Nephron (organoid): ENCODE measurements around the gene TYRO3.

Experiments used
- H3K27ac Mint-ChIP-seq, 3 experiments: 2 replicates each; pipeline ENCODE4 v1.8.0; 2020; ENCODE audit warnings: mixed read lengths in 3 of 3, mild to moderate bottlenecking in 2 of 3, moderate library complexity in 1 of 3
- H3K27me3 Mint-ChIP-seq: 2 replicates; pipeline ENCODE4 v1.8.0; 2021; ENCODE audit warnings: low read depth, mild to moderate bottlenecking, moderate library complexity, mixed read lengths
- H3K36me3 Mint-ChIP-seq: 2 replicates; pipeline ENCODE4 v1.8.0; 2020; ENCODE audit warnings: low read depth, mixed read lengths
- H3K4me1 Mint-ChIP-seq: 2 replicates; pipeline ENCODE4 v1.8.0; 2020; ENCODE audit warnings: mixed read lengths
- H3K4me3 Mint-ChIP-seq, 3 experiments: 2 replicates each; pipeline ENCODE4 v1.8.0; 2020; ENCODE audit warnings: mild to moderate bottlenecking in 3 of 3, mixed read lengths in 3 of 3, moderate library complexity in 2 of 3
- H3K9me3 Mint-ChIP-seq: 2 replicates; pipeline ENCODE4 v1.8.0; 2020; ENCODE audit warnings: mixed read lengths
- CTCF ChIP-seq, 3 experiments: fragments of 200-600 bp; sonication (generic); IDR thresholded peaks; one replicate each; pipeline ENCODE4 v1.5.0; 2021; ENCODE audit warnings: antibody characterized with exemption in 3 of 3; ENCODE audit not compliant: unreplicated experiment in 3 of 3

Gene TYRO3

GRCh38 chr15:41620536-41621199 lies 61.7 kb downstream of the TYRO3 start:
- peaks cover 15% of the 10 kb centered on the region for H3K9me3 Mint-ChIP-seq
- peak overlapping the region; percentile 82 to 90 (median 85) for H3K27ac Mint-ChIP-seq
- H3K27me3 Mint-ChIP-seq, result peaks cover 7% of the 10 kb centered on the region
- no peak for TF ChIP-seq CTCF (IDR thresholded peaks at IDR 0.05; ENCODE audit: unreplicated experiment in 3 of 3)
- peaks cover 8% of the 10 kb centered on the region for H3K4me1 Mint-ChIP-seq
- H3K4me3 Mint-ChIP-seq, result peak overlapping the region; percentile 84 to 87 (median 86)
- H3K36me3 Mint-ChIP-seq, result peaks cover 3% of the 10 kb centered on the region

GRCh38 chr15:41621200-41622193 lies 62.5 kb downstream of the TYRO3 start:
- Mint-ChIP-seq H3K4me1 (peaks cover 8% of the 10 kb centered on the region), H3K36me3 (peaks cover 3% of the 10 kb centered on the region), H3K9me3 (peaks cover 15% of the 10 kb centered on the region), H3K4me3 (peak overlapping the region; percentile 84 to 87 (median 86)), H3K27me3 (peaks cover 7% of the 10 kb centered on the region), H3K27ac (peak overlapping the region; percentile 82 to 90 (median 85))
- no peak for TF ChIP-seq CTCF (IDR thresholded peaks at IDR 0.05; ENCODE audit: unreplicated experiment in 3 of 3)

DNA sequence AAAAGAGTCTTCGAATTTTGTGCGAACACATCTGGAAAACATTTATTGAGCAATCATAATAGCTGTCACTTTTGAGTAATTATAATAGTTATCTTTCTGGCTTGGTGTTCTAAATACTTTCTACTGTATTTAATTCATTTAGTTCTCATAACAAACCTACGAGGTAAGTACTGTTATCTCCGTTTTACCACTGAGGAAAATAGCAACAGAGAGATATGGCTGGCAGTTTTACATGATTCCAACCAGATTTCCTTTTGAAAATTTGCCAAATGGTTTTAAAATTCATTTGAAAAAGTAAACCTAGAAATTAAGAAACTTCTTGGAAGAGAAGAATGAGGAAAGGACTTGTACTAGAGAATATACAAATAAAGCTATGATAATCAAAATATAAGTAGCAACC lies 63.9 kb downstream of the TYRO3 start:
- Mint-ChIP-seq H3K27me3 (peaks cover 7% of the 10 kb centered on the region), H3K4me1 (peaks cover 8% of the 10 kb centered on the region), H3K4me3 (peak overlapping the region; percentile 69 to 87 (median 86)), H3K9me3 (peaks cover 9% of the 10 kb centered on the region), H3K36me3 (peaks cover 3% of the 10 kb centered on the region), H3K27ac (peak overlapping the region; percentile 42 to 90 (median 85))
- no peak for TF ChIP-seq CTCF (IDR thresholded peaks at IDR 0.05; ENCODE audit: unreplicated experiment in 3 of 3)

DNA sequence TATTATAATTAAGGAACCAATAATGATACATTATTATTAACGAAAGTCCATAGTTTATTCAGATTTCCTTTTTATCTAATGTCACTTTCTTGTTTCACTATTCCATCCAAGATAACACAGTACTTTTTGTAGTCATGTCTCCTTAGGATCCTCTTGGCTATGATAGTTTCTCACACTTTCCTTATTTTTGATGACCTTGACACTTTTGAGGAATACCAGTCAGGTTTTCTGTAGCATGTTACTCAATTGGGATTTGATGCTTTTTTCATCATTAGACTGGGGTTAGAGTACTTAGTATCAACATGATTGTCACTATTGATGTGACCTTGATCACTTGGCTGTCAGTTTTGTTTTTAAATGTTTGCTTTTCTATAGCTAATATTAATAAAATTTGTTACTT lies 68.2 kb downstream of the TYRO3 start:
- no peak overlapping the region for H3K27ac Mint-ChIP-seq
- H3K27me3 Mint-ChIP-seq, result no peaks in the 10 kb centered on the region
- no peaks in the 10 kb centered on the region for H3K36me3 Mint-ChIP-seq
- peaks cover 8% of the 10 kb centered on the region for H3K4me1 Mint-ChIP-seq
- no peaks in the 10 kb centered on the region for H3K9me3 Mint-ChIP-seq
- no peak for TF ChIP-seq CTCF (IDR thresholded peaks at IDR 0.05; ENCODE audit: unreplicated experiment in 3 of 3)
- H3K4me3 Mint-ChIP-seq, result no peak overlapping the region

- Mint-ChIP-seq H3K36me3 (no peaks in the 10 kb centered on the region), H3K27ac (peak overlapping the region in 1 of 3 experiments; percentile 22), H3K27me3 (no peaks in the 10 kb centered on the region), H3K9me3 (no peaks in the 10 kb centered on the region), H3K4me3 (no peak overlapping the region), H3K4me1 (no peaks in the 10 kb centered on the region)
- no peak for TF ChIP-seq CTCF (IDR thresholded peaks at IDR 0.05; ENCODE audit: unreplicated experiment in 3 of 3)
These were observed 70.5 kb downstream of the TYRO3 start for GRCh38 chr15:41629463-41629862.
